T-cell (primary cell): ENCODE measurements around the gene IVD. TPM values are rescaled to one million over a fixed set of nuclear protein-coding genes. Genes with fewer than 3 reads are reported as not detected.
A peak's percentile ranks its signal among the peaks of the same experiment; 100 is the strongest.

Experiments used
- ATAC-seq, 4 experiments: fragments of 200-7000 bp in 3 of 4; fragments of 150-1000 bp in 1 of 4; cut with Tn5 transposase; replicated peaks in 1 of 4; 1 replicate in 3 of 4; 2 replicates in 1 of 4; pipeline ENCODE4 v1.10.0; 2021; ENCODE audit warnings: moderate library complexity in 3 of 4, mild to moderate bottlenecking in 2 of 4, moderate number of reproducible peaks in 1 of 4
- CTCF ChIA-PET, 2 donors: fragments of 300-600 bp; sonication (Branson Sonifier 250); formaldehyde crosslinking; loops; one replicate each; lab custom pipeline; 2022; ENCODE audit warnings: antibody characterized with exemption in 2 of 2; lab: Charles Lee
- POLR2A ChIA-PET, 2 donors: fragments of 300-600 bp; sonication (Branson Sonifier 250); formaldehyde crosslinking; loops; one replicate each; lab custom pipeline; 2022; ENCODE audit warnings: antibody characterized with exemption in 2 of 2; lab: Charles Lee
- DNase-seq, 35 experiments: peaks; one replicate each; pipeline versions ENCODE4 v3.0.0 to v3.0.0-alpha.2; 2013 to 2023
- H3K27ac ChIP-seq: one replicate; pipeline ENCODE4 v1.5.1; 2013; ENCODE audit warnings: low read length
- H3K27me3 ChIP-seq, 2 experiments: replicated peaks in 1 of 2; 1 replicate in 1 of 2; 2 replicates in 1 of 2; pipeline versions ENCODE4 v1.6.1 to v1.7.0; 2013; ENCODE audit warnings: low read length in 1 of 2, mixed read lengths in 1 of 2; ENCODE audit not compliant: control insufficient read depth in 2 of 2, insufficient read depth in 2 of 2; ENCODE audit errors: extremely low read depth in 1 of 2
- H3K36me3 ChIP-seq, 2 donors: 1 replicate in 1 of 2; 2 replicates in 1 of 2; pipeline versions ENCODE4 v1.6.1 to v1.7.0; 2013; ENCODE audit warnings: low read length in 1 of 2; ENCODE audit not compliant: control insufficient read depth in 2 of 2, insufficient read depth in 1 of 2; ENCODE audit errors: extremely low read depth in 1 of 2
- H3K4me1 ChIP-seq, 2 experiments: 1 replicate in 1 of 2; 2 replicates in 1 of 2; pipeline versions ENCODE4 v1.6.1 to v1.7.0; 2013; ENCODE audit warnings: low read length in 2 of 2, mixed read lengths in 1 of 2; ENCODE audit not compliant: insufficient read depth in 2 of 2, control insufficient read depth in 1 of 2; ENCODE audit errors: extremely low read depth in 1 of 2
- H3K4me3 ChIP-seq, 2 donors: 1 replicate in 1 of 2; 2 replicates in 1 of 2; pipeline versions ENCODE4 v1.5.1 to v1.7.0; 2013; ENCODE audit warnings: mild to moderate bottlenecking in 2 of 2, low read length in 1 of 2, moderate library complexity in 1 of 2; ENCODE audit not compliant: control insufficient read depth in 1 of 2; ENCODE audit errors: extremely low read depth in 1 of 2
- H3K9me3 ChIP-seq: 2 replicates; pipeline ENCODE4 v1.7.0; 2013
- H3K27ac Mint-ChIP-seq, 2 donors: one replicate each; pipeline ENCODE4 v1.8.0; 2020 to 2021; ENCODE audit warnings: mild to moderate bottlenecking in 2 of 2, mixed read lengths in 2 of 2
- H3K27me3 Mint-ChIP-seq, 2 donors: one replicate each; pipeline ENCODE4 v1.8.0; 2021 to 2022; ENCODE audit warnings: mixed read lengths in 2 of 2
- H3K36me3 Mint-ChIP-seq: one replicate; pipeline ENCODE4 v1.8.0; 2021; ENCODE audit warnings: mixed read lengths
- H3K4me1 Mint-ChIP-seq, 3 donors: one replicate each; pipeline ENCODE4 v1.8.0; 2020 to 2022; ENCODE audit warnings: mixed read lengths in 3 of 3, mild to moderate bottlenecking in 1 of 3
- H3K4me3 Mint-ChIP-seq, 3 donors: one replicate each; pipeline ENCODE4 v1.8.0; 2020 to 2022; ENCODE audit warnings: mild to moderate bottlenecking in 3 of 3, mixed read lengths in 3 of 3, moderate library complexity in 3 of 3
- H3K9me3 Mint-ChIP-seq, 3 donors: one replicate each; pipeline ENCODE4 v1.8.0; 2020 to 2022; ENCODE audit warnings: mixed read lengths in 3 of 3
- WGBS: methylation state at CpG from one replicate; pipeline ENCODE4 v1.1.5; 2013; ENCODE audit warnings: missing lambda C conversion rate; ENCODE audit not compliant: insufficient coverage; 5-methylcytosine and 5-hydroxymethylcytosine counted together
- total RNA-seq, 35 experiments: library from RNA in 6 of 35; stranded (reverse) in 6 of 35; fragments of 120-200 nt in 1 of 35; gene quantifications; one replicate each; pipeline versions ENCODE4 v1.2.1 to v1.2.4 and lab custom pipeline; 2013 to 2026

IVD gene
- total RNA-seq, 5 donors from 2014 or later (not counting 1 experiment from before 2014, with no cell fraction given), result 52.3 to 89.8 (median 81.4) TPM

DNA sequence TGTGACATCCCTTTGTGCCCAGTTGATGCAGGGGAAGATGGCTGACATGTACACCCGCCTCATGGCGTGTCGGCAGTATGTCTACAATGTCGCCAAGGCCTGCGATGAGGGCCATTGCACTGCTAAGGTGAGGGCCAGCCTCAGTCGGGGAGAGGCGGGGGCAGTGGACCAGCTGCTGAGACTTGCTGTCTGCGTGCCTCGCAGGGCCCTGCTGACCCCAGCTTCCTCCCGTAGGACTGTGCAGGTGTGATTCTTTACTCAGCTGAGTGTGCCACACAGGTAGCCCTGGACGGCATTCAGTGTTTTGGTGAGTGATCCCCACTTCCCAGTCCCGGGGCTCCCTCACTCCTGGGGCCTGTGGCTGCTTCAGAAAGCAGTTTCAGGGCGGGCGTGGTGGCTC is 10.5 kb downstream of the IVD start:
- H3K36me3 ChIP-seq, result peaks cover 29 to 55% of the 10 kb centered on the region in 2 donors
- H3K27ac ChIP-seq, result no peak overlapping the region
- H3K4me3 Mint-ChIP-seq, result no peak overlapping the region

DNA sequence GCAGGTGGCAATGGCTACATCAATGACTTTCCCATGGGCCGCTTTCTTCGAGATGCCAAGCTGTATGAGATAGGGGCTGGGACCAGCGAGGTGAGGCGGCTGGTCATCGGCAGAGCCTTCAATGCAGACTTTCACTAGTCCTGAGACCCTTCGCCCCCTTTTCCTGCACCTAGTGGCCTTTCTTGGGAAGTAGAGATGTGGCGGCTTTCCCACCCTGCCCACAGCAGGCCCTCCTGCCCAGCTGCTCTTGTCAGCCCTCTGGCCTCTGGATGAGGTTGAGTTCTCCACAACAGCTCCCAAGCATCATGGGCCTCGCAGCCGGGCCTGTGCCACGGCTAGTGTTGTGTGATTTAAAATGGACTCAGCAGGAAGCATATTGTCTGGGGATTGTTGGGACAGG is 12.5 kb downstream of the IVD start:
- ChIA-PET CTCF (interaction anchor here in 1 of 2 donors (1.1 kb wide), 1 partner anchor 80 kb away, joined by 4 read pairs; no protein-coding TSS in a partner anchor), POLR2A (no interaction called here)
- ATAC-seq (no peak), DNase-seq (no peak)
- Histone ChIP-seq H3K9me3 (no peaks in the 10 kb centered on the region), H3K4me3 (no peak overlapping the region), H3K36me3 (peaks cover 12 to 36% of the 10 kb centered on the region in 2 donors), H3K4me1 (peaks cover 0 to 7% of the 10 kb centered on the region in 2 experiments), H3K27ac (no peak overlapping the region), H3K27me3 (no peaks in the 10 kb centered on the region)
- Mint-ChIP-seq H3K27me3 (no peaks in the 10 kb centered on the region), H3K36me3 (peaks cover 26% of the 10 kb centered on the region), H3K9me3 (no peaks in the 10 kb centered on the region), H3K4me3 (no peak overlapping the region), H3K27ac (no peak overlapping the region), H3K4me1 (peaks cover 0 to 5% (median 5%) of the 10 kb centered on the region in 3 donors)
- WGBS, result 100% methylated on average over 3 of the region's 10 CpGs

More for the DNA sequence above, 10.5 kb downstream of the IVD start:
- DNase-seq, result no peak
- no peaks in the 10 kb centered on the region for H3K9me3 ChIP-seq
- WGBS, result over 99% methylated on average over 9 of the region's 14 CpGs
- H3K4me3 ChIP-seq, result no peak overlapping the region
- ChIA-PET CTCF (interaction anchor here in 1 of 2 donors (0.6 kb wide), 1 partner anchor 388 kb away, joined by 6 read pairs; no protein-coding TSS in a partner anchor), POLR2A (no interaction called here)
- ATAC-seq, result no peak
- Mint-ChIP-seq H3K36me3 (peaks cover 41% of the 10 kb centered on the region), H3K27me3 (no peaks in the 10 kb centered on the region), H3K4me1 (peaks cover 0 to 1% (median 0%) of the 10 kb centered on the region in 3 donors), H3K9me3 (no peaks in the 10 kb centered on the region), H3K27ac (no peak overlapping the region)
- no peaks in the 10 kb centered on the region for H3K4me1 ChIP-seq
- no peaks in the 10 kb centered on the region for H3K27me3 ChIP-seq

DNA sequence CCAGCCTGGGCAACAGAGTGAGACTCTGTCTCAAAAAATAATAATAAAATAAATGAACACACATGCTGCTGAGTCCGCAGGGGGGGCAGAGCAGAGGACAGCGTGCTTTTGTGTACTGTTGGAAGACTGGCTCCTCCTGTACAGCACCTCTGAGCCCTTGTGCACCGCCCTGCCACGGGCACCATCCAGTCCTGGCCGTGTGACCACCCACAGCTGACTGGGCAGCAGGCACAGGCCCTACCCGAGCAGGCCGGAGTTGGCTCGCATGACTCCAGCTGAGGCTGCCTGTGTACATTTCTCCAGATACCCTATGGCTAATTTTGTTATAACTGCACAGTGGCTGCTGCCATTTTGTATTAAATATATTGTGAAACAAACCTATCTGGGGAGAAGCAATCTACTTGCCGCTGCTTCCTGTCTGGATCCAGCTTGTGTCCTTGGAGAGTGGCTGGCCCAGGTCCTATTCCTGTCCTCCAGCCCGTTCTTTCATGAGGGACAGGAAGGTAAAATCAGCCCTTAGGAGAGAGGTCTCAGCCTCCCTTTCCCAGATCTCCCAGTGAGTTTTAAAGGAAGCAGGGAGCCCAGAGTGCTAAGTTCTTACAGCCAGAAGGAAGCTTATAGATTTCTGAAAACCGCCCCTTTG is 14.6 kb downstream of the IVD start:
- peaks cover 16% of the 10 kb centered on the region for H3K36me3 Mint-ChIP-seq

DNA sequence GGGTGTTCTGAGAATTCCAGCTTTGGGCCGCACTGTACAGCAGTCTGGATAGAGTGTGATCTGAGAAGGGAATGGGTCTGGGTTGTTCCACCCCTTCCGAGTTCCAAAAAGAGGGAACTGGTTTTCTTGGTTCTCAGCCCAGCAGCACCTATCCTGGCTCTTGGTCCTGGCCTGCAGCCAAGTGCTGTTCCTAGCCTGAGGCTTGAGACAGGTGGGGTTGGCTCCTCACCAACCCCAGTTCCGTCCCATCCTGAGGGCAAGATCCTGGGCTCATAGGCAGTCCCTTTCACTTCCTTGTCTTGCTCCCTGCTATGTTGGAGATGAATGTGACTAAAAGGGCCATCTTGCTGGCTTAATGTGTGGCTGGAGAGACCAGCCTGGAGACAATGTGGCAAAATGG is 15.2 kb downstream of the IVD start:
- ChIA-PET POLR2A (no interaction called here), CTCF (interaction anchor here (0.8 to 2.5 kb wide), 4 partner anchors 77 to 203 kb away, joined by 3 to 7 read pairs (median 4); partner anchors contain the start of gene PLCB2 (in 1 of the 2))
- DNase-seq (no peak), ATAC-seq (no peak)
- Histone ChIP-seq H3K4me1 (peaks cover 0 to 7% of the 10 kb centered on the region in 2 experiments), H3K27me3 (peaks cover 0 to 2% of the 10 kb centered on the region in 2 experiments), H3K9me3 (no peaks in the 10 kb centered on the region), H3K36me3 (peaks cover 10 to 14% of the 10 kb centered on the region in 2 donors), H3K4me3 (no peak overlapping the region), H3K27ac (no peak overlapping the region)
- no peaks in the 10 kb centered on the region for H3K27me3 Mint-ChIP-seq
- H3K4me1 Mint-ChIP-seq, result peaks cover 0 to 5% (median 5%) of the 10 kb centered on the region in 3 donors
- H3K4me3 Mint-ChIP-seq, result no peak overlapping the region
- H3K9me3 Mint-ChIP-seq, result no peaks in the 10 kb centered on the region
- H3K36me3 Mint-ChIP-seq, result peaks cover 12% of the 10 kb centered on the region
- H3K27ac Mint-ChIP-seq, result no peak overlapping the region
- 83% methylated on average over 2 of the region's 3 CpGs for WGBS

More for the DNA sequence above, 14.6 kb downstream of the IVD start:
- H3K27me3 ChIP-seq, result peaks cover 0 to 2% of the 10 kb centered on the region in 2 experiments
- no peaks in the 10 kb centered on the region for H3K9me3 ChIP-seq
- CTCF ChIA-PET, result interaction anchor here (0.8 to 2.5 kb wide), 4 partner anchors 76 to 203 kb away, joined by 3 to 7 read pairs (median 4); partner anchors contain the start of gene PLCB2 (in 1 of the 2)
- H3K27ac ChIP-seq, result no peak overlapping the region
- Mint-ChIP-seq H3K9me3 (no peaks in the 10 kb centered on the region), H3K27ac (no peak overlapping the region), H3K4me1 (peaks cover 0 to 5% (median 5%) of the 10 kb centered on the region in 3 donors), H3K27me3 (no peaks in the 10 kb centered on the region), H3K4me3 (no peak overlapping the region)
- peaks cover 7 to 20% of the 10 kb centered on the region in 2 donors for H3K36me3 ChIP-seq
- no peak for ATAC-seq
- no peak for DNase-seq
- POLR2A ChIA-PET, result no interaction called here
- peaks cover 0 to 7% of the 10 kb centered on the region in 2 experiments for H3K4me1 ChIP-seq
- H3K4me3 ChIP-seq, result no peak overlapping the region
- WGBS, result 95% methylated on average over 8 of the region's 11 CpGs

DNA sequence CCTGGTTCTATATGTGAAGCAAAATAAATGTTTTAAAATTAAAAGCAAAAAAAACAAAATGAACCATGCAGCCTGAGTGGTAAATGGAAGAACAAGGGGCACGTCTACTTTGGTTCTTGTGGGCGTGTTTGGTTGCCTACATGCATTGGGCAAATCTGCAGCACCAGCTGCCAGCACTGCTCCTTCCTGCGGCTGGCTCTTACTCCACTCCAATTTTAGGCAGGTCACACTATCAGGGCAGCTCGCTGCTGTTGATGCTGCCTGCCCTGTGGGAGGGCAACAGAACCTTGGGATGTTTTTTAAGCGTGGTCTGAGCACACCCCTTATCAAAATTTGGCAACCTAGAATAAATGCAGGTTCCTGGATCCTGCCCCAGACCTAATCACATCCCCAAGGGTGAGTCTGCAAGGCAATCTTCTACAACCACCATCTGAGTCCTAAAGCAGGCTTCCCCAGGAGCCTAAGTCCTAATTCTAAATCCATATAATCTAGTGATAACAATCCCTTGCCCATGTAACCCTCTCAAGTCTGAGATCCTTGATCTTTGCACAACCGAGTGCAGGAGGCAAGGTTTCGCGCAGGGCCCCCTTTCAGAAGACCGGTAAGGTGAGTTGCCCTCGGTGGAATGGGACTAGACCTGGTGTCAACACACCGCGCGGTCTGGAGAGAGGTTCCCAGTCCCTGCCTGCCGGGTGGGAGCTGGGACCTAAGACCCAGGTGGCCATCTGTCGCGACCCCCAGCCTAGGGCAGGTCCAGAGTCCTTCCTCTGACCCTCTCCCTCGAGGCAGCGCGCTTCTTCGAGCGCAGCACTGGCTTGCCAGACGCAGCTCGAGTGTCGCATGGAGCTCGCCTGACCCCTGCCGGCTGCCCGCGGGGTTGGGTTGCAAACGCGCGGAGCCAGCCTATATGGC is 15.9 kb downstream of the IVD start:
- Histone ChIP-seq H3K36me3 (peaks cover 9 to 10% of the 10 kb centered on the region in 2 donors), H3K4me3 (no peak overlapping the region), H3K9me3 (no peaks in the 10 kb centered on the region), H3K27me3 (peaks cover 0 to 3% of the 10 kb centered on the region in 2 experiments), H3K4me1 (peaks cover 0 to 7% of the 10 kb centered on the region in 2 experiments), H3K27ac (no peak overlapping the region)
- POLR2A ChIA-PET, result no interaction called here
- ATAC-seq, result peak; percentile 89 to 98 (median 96)
- Mint-ChIP-seq H3K27me3 (no peaks in the 10 kb centered on the region), H3K9me3 (no peaks in the 10 kb centered on the region), H3K36me3 (peaks cover 11% of the 10 kb centered on the region), H3K27ac (no peak overlapping the region), H3K4me3 (no peak overlapping the region), H3K4me1 (peaks cover 0 to 5% (median 5%) of the 10 kb centered on the region in 3 donors)
- peak; percentile 41 to 85 (median 75) for DNase-seq
- CTCF ChIA-PET, result interaction anchor here (0.6 to 2.7 kb wide), 11 partner anchors 9 to 204 kb away, joined by 3 to 14 read pairs (median 4); partner anchors contain the start of gene KNSTRN (in 1 of the 2)
- 31% methylated on average over 20 of the region's 31 CpGs for whole genome bisulfite sequencing
